SK-N-SH (cell line): ENCODE results near the gene SACM1L. TPM values are rescaled to one million over a fixed set of nuclear protein-coding genes. Genes with fewer than 3 reads are reported as not detected.

Experiments
- CTCF ChIA-PET: fragments of 300-600, 350-600 bp; formaldehyde crosslinking; extraction: SDS; loops from one replicate; lab custom pipeline; 2021; lab: Yijun Ruan, JAX
- POLR2A ChIA-PET: fragments of 350-600 bp; sonication (Branson Sonifier 250); formaldehyde crosslinking; extraction: SDS; loops from one replicate; lab custom pipeline; 2020; ENCODE audit warnings: antibody characterized with exemption, inconsistent platforms; lab: Yijun Ruan, JAX
- DNase-seq: peaks from one replicate; pipeline ENCODE4 v3.0.0; 2012
- H2AFZ ChIP-seq: fragments of 200-600 bp; sonication (generic); 2 replicates; pipeline ENCODE4 v1.8.1; 2016; ENCODE audit warnings: antibody characterized with exemption, mild to moderate bottlenecking, low read depth
- H3F3A ChIP-seq: fragments of 200-600 bp; sonication (generic); replicated peaks from 2 replicates; pipeline ENCODE3; 2016; ENCODE audit warnings: antibody characterized with exemption, mild to moderate bottlenecking; ENCODE audit not compliant: insufficient read depth
- H3K27ac ChIP-seq, 2 experiments: fragments of 200-500 bp in 1 of 2; fragments of 200-600 bp in 1 of 2; sonication (Bioruptor generic) in 1 of 2; sonication (generic), shearing (Covaris generic) in 1 of 2; 2 replicates each; pipeline versions ENCODE4 v1.5.1 to v1.6.1; 2014 to 2016; ENCODE audit warnings: low read depth in 2 of 2, inconsistent platforms in 1 of 2, low read length in 1 of 2, mild to moderate bottlenecking in 1 of 2, mixed read lengths in 1 of 2
- H3K27me3 ChIP-seq: fragments of 200-600 bp; sonication (generic), shearing (Covaris generic); 2 replicates; pipeline ENCODE4 v1.6.1; 2016; ENCODE audit warnings: mixed run types; ENCODE audit not compliant: insufficient read depth
- H3K36me3 ChIP-seq, 2 experiments: fragments of 200-500 bp in 1 of 2; fragments of 200-600 bp in 1 of 2; sonication (Bioruptor generic) in 1 of 2; sonication (generic) in 1 of 2; replicated peaks in 1 of 2; 2 replicates each; pipeline versions ENCODE3 to v1.5.1; 2014 to 2016; ENCODE audit warnings: low read length in 1 of 2, mild to moderate bottlenecking in 1 of 2; ENCODE audit not compliant: insufficient read depth in 2 of 2, control insufficient read depth in 1 of 2
- H3K4me1 ChIP-seq, 2 experiments: fragments of 200-500 bp in 1 of 2; fragments of 200-600 bp in 1 of 2; sonication (Bioruptor generic) in 1 of 2; sonication (generic), shearing (Covaris generic) in 1 of 2; 2 replicates each; pipeline versions ENCODE4 v1.5.1 to v1.6.1; 2014 to 2016; ENCODE audit warnings: low read depth in 1 of 2, low read length in 1 of 2, mixed run types in 1 of 2; ENCODE audit not compliant: insufficient read depth in 2 of 2, control insufficient read depth in 1 of 2
- H3K4me2 ChIP-seq: fragments of 200-600 bp; sonication (generic), shearing (Covaris generic); 2 replicates; pipeline ENCODE4 v1.6.1; 2017; ENCODE audit warnings: mixed run types
- H3K4me3 ChIP-seq, 2 experiments: fragments of 200-500 bp in 1 of 2; fragments of 200-600 bp in 1 of 2; sonication (Bioruptor generic) in 1 of 2; sonication (generic), shearing (Covaris generic) in 1 of 2; 2 replicates each; pipeline versions ENCODE4 v1.5.1 to v1.8.1; 2014 to 2016; ENCODE audit warnings: low read depth in 2 of 2, inconsistent platforms in 1 of 2, low read length in 1 of 2, mild to moderate bottlenecking in 1 of 2, mixed read lengths in 1 of 2, moderate library complexity in 1 of 2
- H3K79me2 ChIP-seq: fragments of 200-600 bp; sonication (generic); 2 replicates; pipeline ENCODE4 v1.8.1; 2017; ENCODE audit warnings: mild to moderate bottlenecking; ENCODE audit not compliant: insufficient read depth
- H3K9ac ChIP-seq: fragments of 200-600 bp; sonication (generic); 2 replicates; pipeline ENCODE4 v1.6.1; 2017; ENCODE audit warnings: mixed run types
- H3K9me2 ChIP-seq: fragments of 200-600 bp; sonication (generic); 2 replicates; pipeline ENCODE4 v1.6.1; 2017; ENCODE audit warnings: mixed run types
- H3K9me3 ChIP-seq: fragments of 200-600 bp; sonication (generic); 2 replicates; pipeline ENCODE4 v1.6.1; 2017; ENCODE audit warnings: mixed run types, mild to moderate bottlenecking, moderate library complexity
- H4K20me1 ChIP-seq: fragments of 200-600 bp; sonication (generic); 2 replicates; pipeline ENCODE4 v1.6.1; 2017; ENCODE audit warnings: mild to moderate bottlenecking, mixed run types; ENCODE audit not compliant: insufficient read depth
- CTCF ChIP-seq: fragments of 200-600 bp; sonication (generic); IDR thresholded peaks from 2 replicates; pipeline ENCODE4 v1.6.1; 2017; ENCODE audit warnings: antibody characterized with exemption, mild to moderate bottlenecking, moderate library complexity
- ELF1 ChIP-seq: IDR thresholded peaks from 2 replicates; pipeline ENCODE4 v1.4.0; 2012
- EP300 ChIP-seq, 2 experiments: IDR thresholded peaks; 2 replicates each; pipeline versions ENCODE4 v1.4.0 to v1.6.1; 2012; ENCODE audit warnings: borderline replicate concordance in 1 of 2, low read depth in 1 of 2, low read length in 1 of 2
- JUND ChIP-seq: IDR thresholded peaks from 2 replicates; pipeline ENCODE4 v1.4.0; 2012
- MAX ChIP-seq: IDR thresholded peaks from 2 replicates; pipeline ENCODE4 v1.4.0; 2012; ENCODE audit warnings: low read depth
- MXI1 ChIP-seq: IDR thresholded peaks from 2 replicates; pipeline ENCODE4 v1.6.1; 2012; ENCODE audit warnings: mild to moderate bottlenecking, low read depth, low read length, improper control_type of control experiment
- NFIC ChIP-seq: IDR thresholded peaks from 2 replicates; pipeline ENCODE4 v1.4.0; 2012; ENCODE audit warnings: borderline replicate concordance
- PBX3 ChIP-seq: IDR thresholded peaks from 2 replicates; pipeline ENCODE4; 2012
- POLR2AphosphoS5 ChIP-seq: IDR thresholded peaks from 2 replicates; pipeline ENCODE4 v1.6.1; 2012; ENCODE audit warnings: low read depth, low read length
- RXRA ChIP-seq: IDR thresholded peaks from 2 replicates; pipeline ENCODE4 v1.4.0; 2012; ENCODE audit warnings: low read depth, mild to moderate bottlenecking, borderline replicate concordance
- SMC3 ChIP-seq: IDR thresholded peaks from 2 replicates; pipeline ENCODE4 v1.6.1; 2012; ENCODE audit warnings: low read depth, low read length, improper control_type of control experiment
- TCF12 ChIP-seq: IDR thresholded peaks from 2 replicates; pipeline ENCODE4 v1.4.0; 2012
- USF1 ChIP-seq: IDR thresholded peaks from 2 replicates; pipeline ENCODE4 v1.4.0; 2012; ENCODE audit warnings: low read depth, borderline replicate concordance
- USF2 ChIP-seq: fragments of 150-350 bp; IDR thresholded peaks from 2 replicates; pipeline ENCODE4 v1.6.1; 2017; ENCODE audit warnings: antibody characterized with exemption, low read length, low read depth, borderline replicate concordance
- ZBTB33 ChIP-seq: IDR thresholded peaks from 2 replicates; pipeline ENCODE4 v1.4.0; 2012; ENCODE audit warnings: low read depth, borderline replicate concordance
- WGBS: methylation state at CpG from one replicate; pipeline ENCODE4 v1.1.6; 2017; ENCODE audit warnings: low lambda C conversion rate; 5-methylcytosine and 5-hydroxymethylcytosine counted together
- polyA plus RNA-seq, 3 experiments: library from polyadenylated mRNA; depleted of rRNA; stranded (reverse); fragments of >200 nt; gene quantifications; 2 replicates each; pipeline ENCODE4 v1.2.3, GENCODE V29; 2012

SACM1L gene
- polyA plus RNA-seq, 1 of the 3 experiments (the other 2 are of a cell fraction), result 11.2 TPM

- TF ChIP-seq PBX3, result no peak
- no peak for TF ChIP-seq ZBTB33
- TF ChIP-seq TCF12, result no peak
Observed at GRCh38 chr3:45765266-45765851, 76.2 kb downstream of the SACM1L start (continued).

- Histone ChIP-seq H3K27ac (no peak overlapping the region), H3K27me3 (no peaks in the 10 kb centered on the region; the same call in 1 of the 2 replicates), H3F3A (no peaks in the 10 kb centered on the region), H2AFZ (no peak overlapping the region), H3K9me2 (no peaks in the 10 kb centered on the region), H3K4me2 (no peak overlapping the region), H3K36me3 (no peaks in the 10 kb centered on the region), H3K79me2 (no peaks in the 10 kb centered on the region), H3K9me3 (no peaks in the 10 kb centered on the region), H4K20me1 (no peaks in the 10 kb centered on the region), H3K9ac (no peak overlapping the region), H3K4me3 (no peak overlapping the region), H3K4me1 (no peaks in the 10 kb centered on the region; a peak in 1 of 4 replicates)
- WGBS, result 49% methylated on average over 8 of the region's 8 CpGs
- TF ChIP-seq USF2, result no peak
- no peak for TF ChIP-seq CTCF
- TF ChIP-seq ELF1, result no peak
- no peak for TF ChIP-seq TCF12
- TF ChIP-seq NFIC, result no peak
- no peak for TF ChIP-seq SMC3
- TF ChIP-seq JUND, result no peak
- no peak for TF ChIP-seq PBX3
- no peak for TF ChIP-seq MAX
- TF ChIP-seq USF1, result no peak
- no peak for TF ChIP-seq EP300 (IDR thresholded peaks at IDR 0.05; ENCODE audit: borderline replicate concordance in 1 of 2, low read depth in 1 of 2, low read length in 1 of 2)
- TF ChIP-seq POLR2AphosphoS5, result no peak
- no peak for TF ChIP-seq MXI1
- no peak for TF ChIP-seq RXRA
- DNase-seq, result no peak
- POLR2A ChIA-PET, result no interaction called here
- CTCF ChIA-PET, result interaction anchor here (1.1 kb wide), 2 partner anchors 163 to 313 kb away, joined by 3 to 4 read pairs; no protein-coding TSS in a partner anchor
Observed at GRCh38 chr3:45765958-45766357, 76.8 kb downstream of the SACM1L start.
